HCT116 (cell line): ENCODE data around the gene GANAB. TPM values are rescaled to one million over a fixed set of nuclear protein-coding genes. Genes with fewer than 3 reads are reported as not detected.
A peak's percentile ranks its signal among the peaks of the same experiment; 100 is the strongest.

Experiments used
- ATAC-seq: fragments of 200-7000 bp; cut with Tn5 transposase; 2 replicates; pipeline ENCODE4 v1.9.1; 2020; ENCODE audit warnings: mild to moderate bottlenecking, moderate library complexity
- BruUV-seq: library from RNA; stranded (reverse); fragments of 400-500 nt; replicated peaks from 2 replicates; lab custom pipeline; 2021; lab: Mats Ljungman, UMichigan
- CTCF ChIA-PET: fragments of 300-600 bp; sonication (Branson Sonifier 250); formaldehyde crosslinking; loops from one replicate; lab custom pipeline; 2021; ENCODE audit warnings: antibody characterized with exemption; lab: Charles Lee
- POLR2A ChIA-PET: fragments of 300-600, 350-600 bp; sonication (Branson Sonifier 250); formaldehyde crosslinking; loops from one replicate; lab custom pipeline; 2021; ENCODE audit warnings: antibody characterized with exemption; lab: Charles Lee
- RAD21 ChIA-PET, 2 experiments: fragments of 300-600 bp; sonication (Branson Sonifier 250); formaldehyde crosslinking; loops; one replicate each; lab custom pipeline; 2023; ENCODE audit warnings: low total read pairs in 2 of 2; ENCODE audit not compliant: uncharacterized antibody in 2 of 2, unreplicated experiment in 2 of 2, low non-redundant PET in 1 of 2; lab: Charles Lee
- DNase-seq: peaks from one replicate; pipeline ENCODE4 v3.0.0-alpha.2; 2010; ENCODE audit warnings: low read depth, low spot score
- H2AFZ ChIP-seq: fragments of 200-600 bp; shearing (Covaris generic), sonication (generic); 2 replicates; pipeline ENCODE4 v1.6.1; 2017; ENCODE audit warnings: low read depth, mixed run types, mixed read lengths, antibody characterized with exemption, low read length; ENCODE audit not compliant: poor library complexity, severe bottlenecking
- H3K27ac ChIP-seq: 2 replicates; pipeline ENCODE4 v1.5.1; 2012; ENCODE audit warnings: low read depth, low read length
- H3K27me3 ChIP-seq: fragments of 200-600 bp; sonication (generic); 2 replicates; pipeline ENCODE4 v1.6.1; 2016; ENCODE audit warnings: mixed run types, low read length, mixed read lengths; ENCODE audit not compliant: insufficient read depth
- H3K36me3 ChIP-seq, 2 experiments: fragments of 200-500 bp in 1 of 2; fragments of 200-600 bp in 1 of 2; sonication (Bioruptor generic) in 1 of 2; sonication (generic) in 1 of 2; 2 replicates each; pipeline versions ENCODE4 v1.5.1 to v1.6.1; 2014 to 2016; ENCODE audit warnings: low read length in 2 of 2, inconsistent platforms in 1 of 2, mixed read lengths in 1 of 2, mixed run types in 1 of 2; ENCODE audit not compliant: insufficient read depth in 2 of 2, control insufficient read depth in 1 of 2
- H3K4me1 ChIP-seq, 2 experiments: fragments of 200-600 bp in 1 of 2; sonication (generic) in 1 of 2; 2 replicates each; pipeline versions ENCODE4 v1.5.1 to v1.6.1; 2012 to 2017; ENCODE audit warnings: low read length in 2 of 2, inconsistent platforms in 1 of 2, mild to moderate bottlenecking in 1 of 2, mixed read lengths in 1 of 2, mixed run types in 1 of 2, moderate library complexity in 1 of 2; ENCODE audit not compliant: insufficient read depth in 2 of 2, control insufficient read depth in 1 of 2
- H3K4me2 ChIP-seq: fragments of 200-600 bp; sonication (generic); 2 replicates; pipeline ENCODE4 v1.6.1; 2017; ENCODE audit warnings: mixed run types, low read length, mixed read lengths
- H3K4me3 ChIP-seq, 2 experiments: fragments of 200-600 bp in 1 of 2; sonication (generic) in 1 of 2; replicated peaks in 1 of 2; 2 replicates each; pipeline ENCODE4 v1.5.1; 2011 to 2016; ENCODE audit warnings: low read length in 2 of 2, control low read depth in 1 of 2, low read depth in 1 of 2, mild to moderate bottlenecking in 1 of 2, mixed read lengths in 1 of 2, mixed run types in 1 of 2
- H3K79me2 ChIP-seq: fragments of 200-600 bp; sonication (generic); 2 replicates; pipeline ENCODE4 v1.6.1; 2017; ENCODE audit warnings: mild to moderate bottlenecking, mixed run types, low read length, moderate library complexity, mixed read lengths; ENCODE audit not compliant: insufficient read depth
- H3K9ac ChIP-seq: fragments of 200-600 bp; sonication (generic); 2 replicates; pipeline ENCODE4 v1.6.1; 2016; ENCODE audit warnings: low read length, mixed read lengths
- H3K9me2 ChIP-seq: fragments of 200-600 bp; sonication (generic), shearing (Covaris generic); 2 replicates; pipeline ENCODE4 v1.6.1; 2017; ENCODE audit warnings: mixed run types, mild to moderate bottlenecking, moderate library complexity; ENCODE audit not compliant: insufficient read depth
- H3K9me3 ChIP-seq, 2 experiments: fragments of 200-500 bp in 1 of 2; fragments of 200-600 bp in 1 of 2; sonication (Bioruptor generic) in 1 of 2; sonication (generic) in 1 of 2; 2 replicates each; pipeline ENCODE4 v1.6.1; 2014 to 2017; ENCODE audit warnings: low read length in 2 of 2, mixed read lengths in 2 of 2, inconsistent platforms in 1 of 2, low read depth in 1 of 2, mild to moderate bottlenecking in 1 of 2, mixed run types in 1 of 2, moderate library complexity in 1 of 2; ENCODE audit not compliant: control insufficient read depth in 1 of 2, insufficient read depth in 1 of 2
- H4K20me1 ChIP-seq: fragments of 200-600 bp; sonication (generic), shearing (Covaris generic); 2 replicates; pipeline ENCODE4 v1.6.1; 2017; ENCODE audit warnings: mixed run types, mild to moderate bottlenecking, moderate library complexity; ENCODE audit not compliant: insufficient read depth
- CBX3 ChIP-seq: IDR thresholded peaks from 2 replicates; pipeline ENCODE4 v1.6.1; 2012; ENCODE audit warnings: low read depth
- CEBPB ChIP-seq: IDR thresholded peaks from 2 replicates; pipeline ENCODE4 v1.6.1; 2012; ENCODE audit warnings: low read depth
- EGR1 ChIP-seq: IDR thresholded peaks from 2 replicates; pipeline ENCODE4 v1.6.1; 2012; ENCODE audit warnings: low read depth
- ELF1 ChIP-seq: IDR thresholded peaks from 2 replicates; pipeline ENCODE4 v1.6.1; 2012; ENCODE audit warnings: low read depth, borderline replicate concordance
- EZH2 ChIP-seq: fragments of 200-600 bp; sonication (generic); IDR thresholded peaks from 2 replicates; pipeline ENCODE4 v1.6.1; 2017; ENCODE audit warnings: antibody characterized with exemption, mixed run types
- FOSL1 ChIP-seq: IDR thresholded peaks from 2 replicates; pipeline ENCODE4 v1.6.1; 2012; ENCODE audit warnings: low read depth
- JUND ChIP-seq: IDR thresholded peaks from 2 replicates; pipeline ENCODE4 v1.6.1; 2012
- MAX ChIP-seq: IDR thresholded peaks from 2 replicates; pipeline ENCODE4 v1.6.1; 2012
- POLR2A ChIP-seq: IDR thresholded peaks from 2 replicates; pipeline ENCODE4 v1.7.0; 2011; ENCODE audit warnings: borderline replicate concordance; ENCODE audit not compliant: insufficient read depth, insufficient read length; ENCODE audit errors: extremely low read depth
- POLR2AphosphoS5 ChIP-seq: IDR thresholded peaks from 2 replicates; pipeline ENCODE4 v1.6.1; 2011; ENCODE audit warnings: mild to moderate bottlenecking, low read depth, low read length, moderate library complexity
- RAD21 ChIP-seq: IDR thresholded peaks from 2 replicates; pipeline ENCODE4 v1.6.1; 2012; ENCODE audit warnings: low read depth, mild to moderate bottlenecking
- SIN3A ChIP-seq: IDR thresholded peaks from 2 replicates; pipeline ENCODE4 v1.6.1; 2012; ENCODE audit warnings: low read depth
- SP1 ChIP-seq: IDR thresholded peaks from 2 replicates; pipeline ENCODE4 v1.6.1; 2012; ENCODE audit warnings: low read depth
- TCF7L2 ChIP-seq: IDR thresholded peaks from 2 replicates; pipeline ENCODE4 v1.7.0; 2011; ENCODE audit warnings: borderline replicate concordance, inconsistent platforms; ENCODE audit not compliant: insufficient read depth, insufficient read length; ENCODE audit errors: extremely low read depth
- ZFX ChIP-seq: fragments of 450-650 bp; IDR thresholded peaks from 2 replicates; pipeline ENCODE4 v1.6.1; 2017
- ZNF274 ChIP-seq: fragments of 200-500 bp; sonication (Bioruptor generic); IDR thresholded peaks from 2 replicates; pipeline ENCODE4 v1.6.1; 2014; ENCODE audit warnings: mild to moderate bottlenecking, low read depth, low read length, inconsistent platforms
- intact Hi-C: fragments of 100-400 bp; cut with micrococcal nuclease; formaldehyde crosslinking; loops from 2 replicates; pipeline ENCODE4 v1.10.0; 2022
- total RNA-seq: library from RNA; stranded (reverse); gene quantifications from one replicate; pipeline ENCODE4 v1.2.1, GENCODE V29; 2021; ENCODE audit not compliant: unreplicated experiment
- TF ChIP-seq, protein P1 (sequence below): IDR thresholded peaks from 2 replicates; pipeline ENCODE4 v1.6.1; 2012
- TF ChIP-seq, protein P2 (sequence below): IDR thresholded peaks from 2 replicates; pipeline ENCODE4 v1.6.1; 2011; ENCODE audit warnings: mild to moderate bottlenecking, low read length, moderate library complexity; ENCODE audit not compliant: insufficient replicate concordance; ENCODE audit errors: extremely low read depth
- TF ChIP-seq, protein P3 (sequence below): IDR thresholded peaks from 2 replicates; pipeline ENCODE4 v1.6.1; 2012; ENCODE audit warnings: low read depth

The GANAB gene
- total RNA-seq, 1 experiment from 2014 or later, result 410 TPM

DNA sequence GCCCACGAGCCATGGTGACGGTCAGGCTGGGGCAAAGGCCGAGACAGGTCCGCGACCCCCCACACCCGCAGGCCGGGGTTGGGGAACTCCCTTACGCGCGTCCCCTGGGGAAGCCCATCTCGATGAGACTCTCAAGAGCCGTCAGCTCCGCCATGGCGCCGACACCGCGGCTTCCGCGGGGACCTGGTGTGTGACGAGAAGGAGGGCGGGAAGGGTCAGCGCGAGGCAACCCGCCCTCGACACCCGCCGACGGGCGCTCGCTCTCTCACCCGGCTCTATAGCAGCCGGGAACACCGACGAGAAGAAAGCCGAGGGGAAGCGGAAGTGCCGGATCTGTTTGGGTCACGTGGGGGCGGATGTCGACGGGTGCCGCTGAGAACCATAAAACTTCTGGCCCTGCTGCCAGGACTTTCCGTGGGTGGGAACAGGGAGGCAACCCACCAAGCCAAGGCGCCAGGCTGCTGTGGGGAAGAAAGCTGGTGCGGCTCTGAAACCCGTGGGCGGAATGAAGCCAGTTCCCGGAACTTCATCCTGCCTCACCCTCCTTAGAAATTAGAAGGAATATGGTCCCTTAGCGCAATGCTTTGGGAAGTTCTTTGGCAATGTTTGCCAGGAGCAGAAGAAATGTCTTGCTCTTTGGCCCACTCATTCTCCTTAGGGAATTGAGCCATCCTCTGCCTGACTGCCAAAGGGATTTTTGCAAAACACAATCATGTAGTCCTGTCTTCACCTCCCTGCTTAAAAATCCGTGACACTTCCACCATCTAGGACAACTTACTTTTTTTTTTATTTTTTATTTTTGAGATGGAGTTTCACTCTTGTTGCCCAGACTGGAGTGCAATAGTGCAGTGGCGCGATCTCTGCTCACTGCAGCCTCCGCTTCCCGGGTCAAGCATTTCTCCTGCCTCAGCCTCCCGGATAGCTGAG lies 32.6 kb upstream of the GANAB start, which contains the start of gene UBXN1:
Gene UBXN1, minus strand, starts transcription at position 304 of the 927 bp plus-strand sequence. Its CDS starts 150 bp downstream, at position 154.
- H3K4me1 ChIP-seq, result peaks cover 23 to 44% of the 10 kb centered on the region in 2 experiments
- DNase-seq (peak; percentile 64), ATAC-seq (peak; percentile 73)
- ChIA-PET POLR2A (interaction anchor here (0.7 to 3.0 kb wide), 4 partner anchors 11 to 162 kb away, joined by 3 to 16 read pairs (median 9); partner anchors contain the start of gene MTA2), CTCF (interaction anchor here (0.7 to 3.1 kb wide), 2 partner anchors 58 to 284 kb away, joined by 3 to 8 read pairs; no protein-coding TSS in a partner anchor), RAD21 (interaction anchor here in 1 of 2 experiments (0.6 kb wide), 1 partner anchor 123 kb away, joined by 4 read pairs; no protein-coding TSS in a partner anchor)
- peak within 1 kb of the TSS; percentile 95 for H3K4me2 ChIP-seq
- peak within 1 kb of the TSS; percentile 43 for H2AFZ ChIP-seq
- H3K36me3 ChIP-seq, result peaks cover 4 to 11% of the 10 kb centered on the region in 2 experiments; a peak in 3 of 4 replicates
- BruUV-seq, result TSS peak; percentile 80
- peak within 1 kb of the TSS; percentile 80 to 87 for H3K4me3 ChIP-seq
- no peaks in the 10 kb centered on the region for H3K9me2 ChIP-seq
- H4K20me1 ChIP-seq, result no peaks in the 10 kb centered on the region
- H3K9ac ChIP-seq, result peak within 1 kb of the TSS; percentile 84
- intact Hi-C loops, result loop anchor here (10.0 kb wide), 1 partner anchor 86 kb away; the partner anchor contains the start of gene POLR2G
- no peaks in the 10 kb centered on the region for H3K9me3 ChIP-seq
- peak within 1 kb of the TSS; percentile 82 for H3K27ac ChIP-seq
- H3K79me2 ChIP-seq, result peaks cover 42% of the 10 kb centered on the region
- H3K27me3 ChIP-seq, result no peaks in the 10 kb centered on the region
- no peak for TF ChIP-seq SIN3A
- 0 out of 2 replicates have a peak, but pooled peaks have one; percentile 25 for TF ChIP-seq ZFX
- TF ChIP-seq FOSL1, result no peak
- TF ChIP-seq POLR2A, result no peak
- TF ChIP-seq EZH2, result no peak
- no peak for TF ChIP-seq JUND
- TF ChIP-seq, protein P1, sequence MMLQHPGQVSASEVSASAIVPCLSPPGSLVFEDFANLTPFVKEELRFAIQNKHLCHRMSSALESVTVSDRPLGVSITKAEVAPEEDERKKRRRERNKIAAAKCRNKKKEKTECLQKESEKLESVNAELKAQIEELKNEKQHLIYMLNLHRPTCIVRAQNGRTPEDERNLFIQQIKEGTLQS, result no peak
- no peak for TF ChIP-seq ZNF274
- no peak for TF ChIP-seq CBX3
- TF ChIP-seq RAD21, result no peak
- TF ChIP-seq CEBPB, result no peak
- no peak for TF ChIP-seq MAX
- no peak for TF ChIP-seq SP1
- no peak for TF ChIP-seq EGR1
- no peak for TF ChIP-seq ELF1
- TF ChIP-seq, protein P2, sequence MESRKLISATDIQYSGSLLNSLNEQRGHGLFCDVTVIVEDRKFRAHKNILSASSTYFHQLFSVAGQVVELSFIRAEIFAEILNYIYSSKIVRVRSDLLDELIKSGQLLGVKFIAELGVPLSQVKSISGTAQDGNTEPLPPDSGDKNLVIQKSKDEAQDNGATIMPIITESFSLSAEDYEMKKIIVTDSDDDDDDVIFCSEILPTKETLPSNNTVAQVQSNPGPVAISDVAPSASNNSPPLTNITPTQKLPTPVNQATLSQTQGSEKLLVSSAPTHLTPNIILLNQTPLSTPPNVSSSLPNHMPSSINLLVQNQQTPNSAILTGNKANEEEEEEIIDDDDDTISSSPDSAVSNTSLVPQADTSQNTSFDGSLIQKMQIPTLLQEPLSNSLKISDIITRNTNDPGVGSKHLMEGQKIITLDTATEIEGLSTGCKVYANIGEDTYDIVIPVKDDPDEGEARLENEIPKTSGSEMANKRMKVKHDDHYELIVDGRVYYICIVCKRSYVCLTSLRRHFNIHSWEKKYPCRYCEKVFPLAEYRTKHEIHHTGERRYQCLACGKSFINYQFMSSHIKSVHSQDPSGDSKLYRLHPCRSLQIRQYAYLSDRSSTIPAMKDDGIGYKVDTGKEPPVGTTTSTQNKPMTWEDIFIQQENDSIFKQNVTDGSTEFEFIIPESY, result peak; percentile 80
- peak; percentile 73 for TF ChIP-seq TCF7L2
- TF ChIP-seq POLR2AphosphoS5, result peak; percentile 82
- TF ChIP-seq, protein P3, sequence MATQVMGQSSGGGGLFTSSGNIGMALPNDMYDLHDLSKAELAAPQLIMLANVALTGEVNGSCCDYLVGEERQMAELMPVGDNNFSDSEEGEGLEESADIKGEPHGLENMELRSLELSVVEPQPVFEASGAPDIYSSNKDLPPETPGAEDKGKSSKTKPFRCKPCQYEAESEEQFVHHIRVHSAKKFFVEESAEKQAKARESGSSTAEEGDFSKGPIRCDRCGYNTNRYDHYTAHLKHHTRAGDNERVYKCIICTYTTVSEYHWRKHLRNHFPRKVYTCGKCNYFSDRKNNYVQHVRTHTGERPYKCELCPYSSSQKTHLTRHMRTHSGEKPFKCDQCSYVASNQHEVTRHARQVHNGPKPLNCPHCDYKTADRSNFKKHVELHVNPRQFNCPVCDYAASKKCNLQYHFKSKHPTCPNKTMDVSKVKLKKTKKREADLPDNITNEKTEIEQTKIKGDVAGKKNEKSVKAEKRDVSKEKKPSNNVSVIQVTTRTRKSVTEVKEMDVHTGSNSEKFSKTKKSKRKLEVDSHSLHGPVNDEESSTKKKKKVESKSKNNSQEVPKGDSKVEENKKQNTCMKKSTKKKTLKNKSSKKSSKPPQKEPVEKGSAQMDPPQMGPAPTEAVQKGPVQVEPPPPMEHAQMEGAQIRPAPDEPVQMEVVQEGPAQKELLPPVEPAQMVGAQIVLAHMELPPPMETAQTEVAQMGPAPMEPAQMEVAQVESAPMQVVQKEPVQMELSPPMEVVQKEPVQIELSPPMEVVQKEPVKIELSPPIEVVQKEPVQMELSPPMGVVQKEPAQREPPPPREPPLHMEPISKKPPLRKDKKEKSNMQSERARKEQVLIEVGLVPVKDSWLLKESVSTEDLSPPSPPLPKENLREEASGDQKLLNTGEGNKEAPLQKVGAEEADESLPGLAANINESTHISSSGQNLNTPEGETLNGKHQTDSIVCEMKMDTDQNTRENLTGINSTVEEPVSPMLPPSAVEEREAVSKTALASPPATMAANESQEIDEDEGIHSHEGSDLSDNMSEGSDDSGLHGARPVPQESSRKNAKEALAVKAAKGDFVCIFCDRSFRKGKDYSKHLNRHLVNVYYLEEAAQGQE, result no peak
